HG03460 (cell line): ENCODE measurements around the gene DNA2.

ENCODE experiments used
- ATAC-seq: cut with Tn5 transposase; IDR thresholded peaks from one replicate; pipeline ENCODE4 v1.9.1; 2021; ENCODE audit not compliant: unreplicated experiment

The DNA2 gene

DNA sequence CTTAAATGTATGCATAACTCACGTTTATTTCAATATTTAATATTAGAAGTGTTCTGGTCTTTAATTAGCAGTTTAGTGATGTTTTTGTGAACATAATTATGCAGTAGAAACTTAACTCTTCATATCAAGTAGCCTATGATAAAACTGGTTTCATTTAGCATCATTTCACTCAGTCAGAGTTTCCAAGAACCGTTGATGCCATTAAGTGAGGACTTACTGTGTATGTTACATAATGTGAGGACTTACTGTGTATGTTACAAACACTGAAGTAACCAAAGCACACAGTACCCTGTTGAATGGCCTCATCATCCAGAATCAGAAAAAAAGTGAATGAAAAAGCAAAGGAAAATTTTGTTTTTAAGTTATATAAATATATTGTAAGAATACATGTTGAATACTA, 106.2 kb downstream of the DNA2 start:
- no peak for ATAC-seq

DNA sequence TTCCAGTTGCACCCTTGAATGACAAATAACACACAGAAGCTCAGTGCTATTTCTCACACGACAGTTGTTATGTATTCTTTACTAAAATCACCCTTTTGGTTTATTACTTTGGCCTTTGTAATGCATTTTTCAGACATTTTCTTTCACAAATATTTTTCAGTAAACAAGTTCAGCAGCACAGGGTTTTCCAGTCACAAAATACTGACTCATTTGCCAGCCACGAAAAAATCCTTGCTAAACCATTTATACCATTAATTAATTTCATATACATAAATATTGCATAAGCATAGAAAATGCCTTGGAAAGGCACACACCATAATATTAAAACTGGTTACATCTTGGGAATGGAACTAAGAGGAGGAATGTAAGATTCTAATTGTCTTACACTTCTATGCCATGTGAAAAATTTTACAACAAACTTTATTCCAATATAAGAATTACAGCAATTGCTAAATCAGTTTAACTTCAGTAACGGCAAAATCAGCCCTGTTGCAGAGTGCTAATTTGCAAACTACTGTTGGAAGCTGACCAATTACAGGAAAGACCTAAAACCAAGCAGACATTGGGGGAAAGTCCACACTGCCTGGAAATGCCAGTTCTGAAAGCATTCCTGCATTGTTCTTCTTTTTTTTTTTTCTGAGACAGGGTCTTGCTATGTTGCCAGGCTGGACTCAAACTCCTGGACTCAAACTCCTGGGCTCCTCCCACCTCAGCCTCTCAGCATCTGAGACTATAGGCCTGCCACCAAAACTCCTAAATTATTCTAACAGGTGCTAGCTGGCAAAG, 107.5 kb downstream of the DNA2 start:
- ATAC-seq: no peak
